BLaER1 (cell line): ENCODE data around the gene ZC3H4.
"Not testable (repeated sequence)": the region's sequence is repeated elsewhere in the genome, so short reads cannot be mapped to it uniquely, and the experiment has no call there.

Experiments used
- H3K27ac ChIP-seq: shearing (Covaris generic); formaldehyde crosslinking; 2 replicates; pipeline ENCODE4 v1.8.1; 2022
- H3K27me3 ChIP-seq: shearing (Covaris generic); formaldehyde crosslinking; 2 replicates; pipeline ENCODE4 v1.8.1; 2022
- H3K36me3 ChIP-seq: shearing (Covaris generic); formaldehyde crosslinking; 2 replicates; pipeline ENCODE4 v1.8.1; 2022
- H3K4me1 ChIP-seq: shearing (Covaris generic); formaldehyde crosslinking; 2 replicates; pipeline ENCODE4 v1.8.1; 2022
- H3K4me2 ChIP-seq: shearing (Covaris generic); formaldehyde crosslinking; 2 replicates; pipeline ENCODE4 v1.8.1; 2022
- H3K4me3 ChIP-seq: shearing (Covaris generic); formaldehyde crosslinking; 2 replicates; pipeline ENCODE4 v1.8.1; 2022
- H3K9ac ChIP-seq: shearing (Covaris generic); formaldehyde crosslinking; 2 replicates; pipeline ENCODE4 v1.8.1; 2022
- H3K9me3 ChIP-seq: shearing (Covaris generic); formaldehyde crosslinking; 2 replicates; pipeline ENCODE4 v1.8.1; 2022
- H4K20me1 ChIP-seq: shearing (Covaris generic); formaldehyde crosslinking; 2 replicates; pipeline ENCODE4 v1.8.1; 2022
- Cebpa-rat ChIP-seq: shearing (Covaris generic); IDR thresholded peaks from 2 replicates; pipeline ENCODE4 v1.8.1; 2022

Gene ZC3H4

DNA sequence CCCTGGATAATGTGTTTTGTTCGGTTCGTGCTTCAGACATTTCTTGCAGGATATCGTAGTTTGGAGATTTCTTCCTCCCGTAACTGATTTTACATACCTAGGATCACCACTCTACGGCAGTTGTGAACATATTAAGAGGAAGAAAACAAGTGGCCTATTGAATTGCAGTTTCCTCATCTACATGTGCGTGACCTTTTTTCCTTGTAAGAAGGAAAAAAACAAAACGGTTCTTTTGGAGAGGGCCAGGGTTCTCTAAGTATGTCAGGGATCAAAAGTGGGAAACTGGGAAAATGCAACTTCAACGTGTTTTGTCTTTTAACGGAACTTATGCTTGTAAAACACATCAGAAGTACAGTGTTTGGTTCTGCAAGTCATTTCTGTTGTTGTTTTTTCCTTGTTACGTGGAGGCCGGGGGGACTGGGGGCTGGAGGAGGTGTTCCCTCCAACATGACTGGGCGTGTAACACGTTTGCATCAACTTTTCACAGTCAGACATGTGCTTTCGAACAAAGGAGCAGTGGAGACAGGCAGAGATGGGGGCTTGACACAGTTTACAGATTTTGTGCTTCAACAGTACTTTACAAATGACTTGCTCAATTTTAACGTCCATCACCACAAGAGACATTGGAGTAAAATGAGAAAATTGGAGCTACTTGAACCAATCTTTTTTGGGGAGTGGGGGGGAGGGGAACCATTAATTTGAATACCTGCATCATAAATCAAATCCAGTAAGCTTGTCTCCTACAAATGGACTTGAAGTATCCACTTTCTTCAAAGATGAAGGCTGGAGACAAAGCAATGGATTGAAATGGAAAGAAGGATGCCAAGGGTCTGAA is 3.8 kb downstream of the ZC3H4 start:
- H3K4me2 ChIP-seq: peak overlapping the region; percentile 88
- no peaks in the 10 kb centered on the region for H3K27me3 ChIP-seq
- H3K4me1 ChIP-seq: peaks cover 55% of the 10 kb centered on the region
- H3K27ac ChIP-seq: peak overlapping the region; percentile 100
- H3K36me3 ChIP-seq: peaks cover 25% of the 10 kb centered on the region
- H3K9me3 ChIP-seq: no peaks in the 10 kb centered on the region
- peak overlapping the region; percentile 86 for H3K4me3 ChIP-seq
- H4K20me1 ChIP-seq: peaks cover 6% of the 10 kb centered on the region; the same call in 1 of the 2 replicates
- peak overlapping the region; percentile 99 for H3K9ac ChIP-seq
- no peak for TF ChIP-seq Cebpa-rat

DNA sequence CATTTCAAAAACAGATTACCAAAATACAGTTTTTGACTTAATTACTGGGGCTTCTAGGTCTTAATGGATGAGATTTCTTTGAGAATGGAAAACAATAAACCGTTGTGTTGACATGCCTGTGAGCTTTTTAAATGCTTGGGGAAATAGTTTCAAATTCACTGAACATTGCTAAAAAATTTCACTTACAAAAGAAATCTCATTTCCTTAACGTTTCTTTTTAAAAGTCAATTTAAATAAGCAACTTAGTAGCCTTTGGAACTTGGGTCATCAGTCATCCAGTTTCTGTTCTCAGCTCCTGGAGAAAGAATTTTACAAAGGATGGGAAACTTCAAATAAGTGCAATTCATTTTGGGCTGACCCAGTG is 4.4 kb downstream of the ZC3H4 start:
- H3K27me3 ChIP-seq: no peaks in the 10 kb centered on the region
- peak overlapping the region; percentile 100 for H3K27ac ChIP-seq
- peak overlapping the region; percentile 86 for H3K4me3 ChIP-seq
- no peaks in the 10 kb centered on the region for H3K9me3 ChIP-seq
- peak overlapping the region; percentile 99 for H3K9ac ChIP-seq
- H3K4me2 ChIP-seq: peak overlapping the region; percentile 88
- no peak for TF ChIP-seq Cebpa-rat
- peaks cover 31% of the 10 kb centered on the region for H3K36me3 ChIP-seq
- peaks cover 51% of the 10 kb centered on the region for H3K4me1 ChIP-seq
- peaks cover 12% of the 10 kb centered on the region; the same call in 1 of the 2 replicates for H4K20me1 ChIP-seq

DNA sequence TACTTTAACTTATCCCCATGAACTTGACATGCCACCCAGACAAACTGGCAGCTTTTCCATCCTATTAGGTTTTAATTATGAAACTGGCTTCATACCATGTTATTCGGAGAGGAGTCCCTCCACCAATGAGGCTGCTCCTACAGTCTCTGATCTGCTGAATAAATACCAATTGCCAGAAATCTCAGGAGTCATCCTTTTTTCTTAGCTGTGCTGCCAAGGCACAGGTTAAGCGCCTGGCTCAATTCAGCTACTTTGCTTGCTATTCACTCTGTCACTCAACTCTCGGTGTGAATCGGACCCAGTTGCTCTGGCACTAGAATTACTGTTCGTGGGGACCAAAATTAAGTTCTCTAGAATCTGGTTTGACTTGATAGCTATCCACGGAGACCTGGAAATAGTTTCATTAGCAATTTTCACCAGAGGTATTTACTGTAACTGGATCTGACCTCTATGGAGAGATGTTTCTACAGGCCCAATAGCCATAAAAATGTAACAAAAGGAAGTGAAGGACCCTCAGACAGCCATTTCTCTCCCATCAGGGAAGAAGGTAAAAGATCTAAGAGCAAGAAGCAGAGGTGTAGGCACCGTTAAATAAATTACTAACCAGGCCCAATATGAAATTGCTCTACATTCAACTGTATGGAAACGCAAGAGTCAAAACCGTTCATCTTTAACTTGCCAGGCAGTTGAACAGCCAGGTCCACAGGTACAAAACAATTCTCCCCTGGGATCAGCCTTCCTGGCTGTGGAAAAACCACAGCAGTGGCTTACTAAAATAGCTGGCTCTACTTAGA is 5.4 kb downstream of the ZC3H4 start:
- H3K4me1 ChIP-seq: peaks cover 50% of the 10 kb centered on the region
- peaks cover 21% of the 10 kb centered on the region; the same call in 1 of the 2 replicates for H4K20me1 ChIP-seq
- H3K27me3 ChIP-seq: no peaks in the 10 kb centered on the region
- peak overlapping the region; percentile 99 for H3K9ac ChIP-seq
- H3K4me2 ChIP-seq: peak overlapping the region; percentile 88
- peak overlapping the region; percentile 86; the same call in 1 of the 2 replicates for H3K4me3 ChIP-seq
- TF ChIP-seq Cebpa-rat: no peak
- no peaks in the 10 kb centered on the region for H3K9me3 ChIP-seq
- peak overlapping the region; percentile 100 for H3K27ac ChIP-seq
- H3K36me3 ChIP-seq: peaks cover 40% of the 10 kb centered on the region

DNA sequence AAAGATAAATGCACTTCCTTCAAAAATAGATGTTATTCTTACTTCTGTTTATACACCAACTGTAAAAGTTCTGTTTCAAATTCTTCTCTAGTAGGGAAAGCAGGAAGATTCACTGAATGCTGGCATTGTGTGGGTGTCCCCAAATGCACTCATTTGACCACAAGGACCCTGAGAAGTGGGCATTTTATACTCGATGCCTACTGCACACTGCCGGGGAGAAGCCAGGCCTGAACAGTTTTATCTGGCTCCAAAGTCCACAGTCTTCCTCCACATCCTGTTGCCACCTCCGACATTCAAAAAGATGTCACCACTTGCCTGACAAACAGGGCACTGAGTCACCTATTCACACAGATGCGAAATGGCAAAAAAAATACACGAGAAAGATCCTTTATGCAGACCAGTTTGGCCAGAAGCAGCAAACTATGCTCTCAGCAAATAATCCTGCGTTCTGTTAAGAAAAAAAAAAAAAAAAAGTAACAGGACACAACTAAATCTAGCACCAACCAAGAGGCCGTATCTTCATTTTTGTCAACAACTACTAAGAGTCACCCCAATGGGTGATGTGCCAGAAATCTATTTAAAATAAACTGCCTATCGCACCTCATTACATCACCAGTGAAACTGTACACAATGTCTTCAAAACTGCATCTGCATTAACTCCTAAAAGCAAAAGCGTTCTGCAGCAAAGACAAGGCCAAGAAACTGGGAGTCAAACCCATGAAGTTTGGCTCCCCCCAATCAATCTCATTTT is 6.2 kb downstream of the ZC3H4 start:
- Histone ChIP-seq H3K36me3 (peaks cover 40% of the 10 kb centered on the region), H3K4me3 (no peak overlapping the region), H3K4me2 (peak overlapping the region; percentile 88)

DNA sequence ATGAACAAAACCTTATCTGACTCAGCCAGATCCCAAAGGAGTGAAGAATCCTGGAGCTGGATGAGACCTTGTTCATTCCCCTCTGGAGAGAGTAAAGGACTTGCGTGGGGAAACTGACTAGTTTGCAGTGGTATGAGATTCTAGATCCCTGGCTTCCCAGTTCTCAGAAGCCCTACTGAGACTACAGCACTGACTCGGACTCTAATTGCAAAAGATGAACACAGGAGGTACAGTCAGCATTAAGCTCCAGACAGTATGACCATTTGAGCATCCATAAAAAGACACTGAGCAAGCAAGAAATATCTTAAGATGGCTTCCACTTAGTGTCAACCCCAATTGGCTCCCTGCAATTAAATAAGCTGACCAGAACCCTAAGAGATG is 6.8 kb downstream of the ZC3H4 start:
- no peak for TF ChIP-seq Cebpa-rat
- peak overlapping the region; percentile 99 for H3K9ac ChIP-seq
- H4K20me1 ChIP-seq: peaks cover 34% of the 10 kb centered on the region
- peaks cover 57% of the 10 kb centered on the region for H3K4me1 ChIP-seq
- no peaks in the 10 kb centered on the region for H3K9me3 ChIP-seq
- H3K27me3 ChIP-seq: no peaks in the 10 kb centered on the region
- peaks cover 40% of the 10 kb centered on the region for H3K36me3 ChIP-seq
- H3K27ac ChIP-seq: peak overlapping the region; percentile 100
- no peak overlapping the region for H3K4me3 ChIP-seq
- peak overlapping the region; percentile 88 for H3K4me2 ChIP-seq

More for the DNA sequence above, 6.2 kb downstream of the ZC3H4 start:
- H3K4me1 ChIP-seq: peaks cover 52% of the 10 kb centered on the region
- TF ChIP-seq Cebpa-rat: no peak
- H3K27me3 ChIP-seq: no peaks in the 10 kb centered on the region
- H3K9me3 ChIP-seq: no peaks in the 10 kb centered on the region
- H3K9ac ChIP-seq: peak overlapping the region; percentile 99
- H3K27ac ChIP-seq: peak overlapping the region; percentile 100
- peaks cover 28% of the 10 kb centered on the region for H4K20me1 ChIP-seq

GRCh38 chr19:47105874-47106273 is 7.7 kb downstream of the ZC3H4 start:
- Histone ChIP-seq H3K9ac (no peak overlapping the region), H4K20me1 (peaks cover 43% of the 10 kb centered on the region), H3K9me3 (no peaks in the 10 kb centered on the region), H3K27me3 (no peaks in the 10 kb centered on the region), H3K4me3 (no peak overlapping the region), H3K27ac (no peak overlapping the region), H3K4me1 (peaks cover 58% of the 10 kb centered on the region), H3K36me3 (peaks cover 43% of the 10 kb centered on the region), H3K4me2 (peak overlapping the region; percentile 88)
- no peak for TF ChIP-seq Cebpa-rat

GRCh38 chr19:47104680-47105079 is 8.9 kb downstream of the ZC3H4 start:
- H3K4me2 ChIP-seq: no peak overlapping the region
- H3K27me3 ChIP-seq: no peaks in the 10 kb centered on the region
- H3K36me3 ChIP-seq: peaks cover 55% of the 10 kb centered on the region
- no peak overlapping the region for H3K4me3 ChIP-seq
- peaks cover 66% of the 10 kb centered on the region for H3K4me1 ChIP-seq
- no peak overlapping the region for H3K9ac ChIP-seq
- no peak for TF ChIP-seq Cebpa-rat
- no peak overlapping the region for H3K27ac ChIP-seq
- H3K9me3 ChIP-seq: no peaks in the 10 kb centered on the region
- H4K20me1 ChIP-seq: peaks cover 55% of the 10 kb centered on the region

DNA sequence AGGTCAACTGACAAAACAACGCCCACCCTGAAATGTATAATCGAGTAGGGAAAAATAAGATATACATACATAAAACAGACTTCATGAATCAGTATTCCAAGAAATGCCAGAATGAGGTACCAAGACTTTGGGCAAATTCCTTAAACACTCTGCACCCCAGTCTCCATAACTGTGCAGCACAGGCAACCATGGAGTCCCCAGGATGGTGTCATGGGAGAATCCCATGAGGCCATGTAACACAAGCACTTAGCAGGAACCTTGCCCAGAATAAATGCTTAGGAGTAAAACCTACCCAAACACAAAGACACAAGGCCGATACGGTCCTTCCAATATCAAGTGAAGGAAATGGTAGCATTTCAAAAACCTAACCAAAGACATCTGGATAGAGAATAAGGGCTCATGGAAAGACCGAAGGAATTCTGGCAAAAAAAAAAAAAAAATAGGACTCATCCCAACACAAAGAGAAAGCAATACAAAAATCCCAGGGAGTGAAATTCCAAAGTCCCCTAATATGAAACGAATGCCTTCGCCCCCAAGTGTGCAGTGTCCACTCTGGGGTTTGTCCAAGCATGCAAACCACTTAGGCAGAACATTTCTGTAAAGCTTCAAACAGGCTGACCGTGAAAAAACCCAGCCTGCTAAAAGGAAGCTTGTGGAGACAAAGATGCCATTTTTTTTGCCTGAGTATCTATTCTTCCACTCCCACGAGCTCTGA is 11.1 kb downstream of the ZC3H4 start:
- no peak for TF ChIP-seq Cebpa-rat

GRCh38 chr19:47101116-47101515 is 12.5 kb downstream of the ZC3H4 start:
- not testable (repeated sequence) for H3K27ac ChIP-seq, H3K9ac ChIP-seq, H3K27me3 ChIP-seq, H3K9me3 ChIP-seq, H3K4me2 ChIP-seq, H3K4me3 ChIP-seq
- peaks cover 86% of the 10 kb centered on the region for H4K20me1 ChIP-seq
- H3K36me3 ChIP-seq: peaks cover 55% of the 10 kb centered on the region
- peaks cover 66% of the 10 kb centered on the region for H3K4me1 ChIP-seq

More for the DNA sequence above, 11.1 kb downstream of the ZC3H4 start:
- H3K36me3 ChIP-seq: peaks cover 67% of the 10 kb centered on the region
- H3K4me3 ChIP-seq: no peak overlapping the region
- H3K4me2 ChIP-seq: no peak overlapping the region
- no peaks in the 10 kb centered on the region for H3K9me3 ChIP-seq
- H4K20me1 ChIP-seq: peaks cover 73% of the 10 kb centered on the region
- no peaks in the 10 kb centered on the region for H3K27me3 ChIP-seq
- H3K9ac ChIP-seq: no peak overlapping the region
- H3K27ac ChIP-seq: no peak overlapping the region
- peaks cover 66% of the 10 kb centered on the region for H3K4me1 ChIP-seq
